Stimulated activated CD8-positive, alpha-beta memory T cell treated with anti-CD3 and anti-CD28 coated beads, Interleukin-12 subunit alpha, Interleukin-12 subunit beta, amount 100 ng/mL, for 4 hours (primary cell): Measurements from ENCODE around the gene DOCK10.
A peak's percentile ranks its signal among the peaks of the same experiment; 100 is the strongest.
"Not testable (repeated sequence)": the region's sequence is repeated elsewhere in the genome, so short reads cannot be mapped to it uniquely, and the experiment has no call there.

ENCODE experiments used
- DNase-seq: peaks from one replicate; pipeline ENCODE4 v3.0.0-alpha.2; 2020; ENCODE audit warnings: low read depth

Gene DOCK10

DNA sequence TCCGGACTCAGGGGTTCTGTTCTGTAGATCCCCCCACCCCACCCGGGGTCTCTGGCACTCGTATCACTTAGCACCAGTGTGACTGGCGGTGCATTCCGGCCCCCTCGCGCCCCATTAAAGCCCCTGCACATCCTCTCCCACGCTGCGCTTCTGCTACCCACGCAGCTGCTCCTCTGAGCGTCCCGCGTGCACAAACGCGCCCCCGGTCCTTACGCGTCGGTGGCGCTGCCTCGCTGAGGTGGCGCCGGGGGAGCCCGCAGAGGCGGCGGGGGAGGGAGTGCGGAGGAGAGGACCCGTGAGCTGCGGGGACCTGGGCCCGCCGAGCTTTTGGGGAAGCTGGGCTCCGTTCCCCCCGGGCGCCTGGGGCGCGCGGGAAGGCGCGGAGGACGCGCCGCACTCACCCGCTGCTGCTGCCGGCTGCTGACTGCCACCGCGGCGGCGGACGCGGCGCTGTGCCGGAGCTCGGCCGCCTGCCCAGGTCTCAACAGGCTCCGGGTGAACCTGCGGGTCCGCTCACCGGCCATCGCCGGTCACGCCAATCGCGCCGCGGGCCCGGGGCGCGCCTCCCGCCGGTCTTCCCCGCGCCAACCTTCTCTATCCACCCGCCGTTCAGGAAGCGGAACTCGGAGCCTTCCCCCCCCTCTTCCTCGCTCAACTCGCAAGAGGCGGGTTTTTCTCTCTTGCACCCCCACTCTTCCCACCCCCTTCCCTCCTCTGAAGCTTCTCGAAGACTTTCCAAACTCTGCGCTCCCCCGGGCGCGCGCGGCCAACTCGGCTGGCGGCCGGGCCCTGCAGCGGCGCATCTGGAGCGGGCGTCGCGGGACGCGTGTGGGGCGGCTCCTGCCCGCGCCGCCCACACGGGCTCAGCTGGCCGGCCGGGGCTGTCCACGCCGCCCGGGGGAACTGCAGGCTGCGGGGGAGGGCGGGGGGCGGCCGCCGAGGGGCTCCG, at the start of gene DOCK10:
Gene DOCK10 (minus strand): TSS at position 618 of the 949 bp plus-strand sequence. CDS start 94 bp downstream, at position 524.
- peak; percentile 68 for DNase-seq

- DNase-seq = no peak
These were observed 49.1 kb upstream of the DOCK10 start for GRCh38 chr2:225091336-225091735.

- no peak for DNase-seq
These were observed 48.5 kb upstream of the DOCK10 start for GRCh38 chr2:225090746-225091145.

- no peak for DNase-seq
These were observed 44.6 kb upstream of the DOCK10 start for GRCh38 chr2:225086915-225087314.

- no peak for DNase-seq
These were observed 44.2 kb upstream of the DOCK10 start for GRCh38 chr2:225086439-225086838.

DNA sequence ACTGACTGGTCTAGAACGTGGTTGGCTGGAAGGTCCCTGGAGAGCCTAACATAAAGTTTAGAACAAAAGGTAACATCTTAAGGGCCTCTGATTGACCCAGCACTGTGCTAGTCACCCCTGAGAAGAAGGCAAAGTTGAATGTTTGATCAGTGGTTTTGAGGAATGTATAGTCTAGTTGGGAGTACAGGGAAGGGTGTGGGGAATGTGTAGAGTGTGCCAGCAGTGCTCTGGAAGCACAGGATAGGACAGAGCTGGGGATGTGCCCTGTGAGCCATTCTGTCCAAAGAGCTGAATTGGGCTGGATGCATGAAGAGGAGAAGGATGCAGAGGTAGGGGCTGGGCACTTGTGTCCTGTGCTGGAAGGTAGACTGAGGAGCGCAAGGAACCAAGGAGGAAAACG, 41.0 kb upstream of the DOCK10 start:
- DNase-seq = no peak

- DNase-seq = no peak
These were observed 33.9 kb upstream of the DOCK10 start for GRCh38 chr2:225076125-225076524.

GRCh38 chr2:225074919-225075681, 32.8 kb upstream of the DOCK10 start:
- DNase-seq = no peak

DNA sequence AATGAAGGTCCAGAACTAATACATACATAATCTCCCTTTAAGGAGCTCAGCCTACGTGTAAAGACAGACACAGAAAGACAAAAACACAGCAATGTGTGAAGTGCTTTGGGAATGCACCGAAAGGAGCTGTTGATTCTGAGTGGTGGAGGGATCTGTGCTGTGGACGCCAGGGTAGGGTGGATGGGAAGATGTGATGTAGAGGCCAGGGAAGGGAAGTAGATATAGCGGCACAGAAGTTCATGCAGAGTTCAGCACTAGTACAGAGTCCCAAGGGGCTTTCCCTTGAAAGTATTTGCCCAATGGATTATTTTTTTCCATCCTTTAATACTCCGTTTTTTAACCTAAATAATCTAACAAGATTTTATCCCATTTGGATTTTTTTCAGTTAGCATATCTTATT, 32.1 kb upstream of the DOCK10 start:
- no peak for DNase-seq

- DNase-seq = no peak
These were observed 30.9 kb upstream of the DOCK10 start for GRCh38 chr2:225073198-225073597.

DNA sequence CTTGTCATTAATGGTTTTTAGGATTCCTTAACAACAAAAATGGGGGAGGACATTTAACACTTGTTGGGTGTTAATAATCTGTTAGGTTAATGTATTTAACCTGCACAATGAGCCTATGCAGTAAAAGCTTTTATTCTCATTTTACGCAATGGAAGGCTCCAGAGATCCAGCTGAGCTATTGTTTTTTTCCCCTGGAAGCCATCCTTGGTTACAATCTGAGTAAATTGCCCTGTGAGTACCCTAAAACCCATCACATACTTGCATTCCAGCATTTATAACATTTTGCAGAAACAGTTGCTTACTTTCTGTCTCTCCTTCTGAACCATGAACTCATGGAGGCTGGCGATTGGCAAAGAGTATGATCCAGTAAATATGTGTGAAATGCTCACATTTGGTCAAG, 30.2 kb upstream of the DOCK10 start:
- no peak for DNase-seq

DNA sequence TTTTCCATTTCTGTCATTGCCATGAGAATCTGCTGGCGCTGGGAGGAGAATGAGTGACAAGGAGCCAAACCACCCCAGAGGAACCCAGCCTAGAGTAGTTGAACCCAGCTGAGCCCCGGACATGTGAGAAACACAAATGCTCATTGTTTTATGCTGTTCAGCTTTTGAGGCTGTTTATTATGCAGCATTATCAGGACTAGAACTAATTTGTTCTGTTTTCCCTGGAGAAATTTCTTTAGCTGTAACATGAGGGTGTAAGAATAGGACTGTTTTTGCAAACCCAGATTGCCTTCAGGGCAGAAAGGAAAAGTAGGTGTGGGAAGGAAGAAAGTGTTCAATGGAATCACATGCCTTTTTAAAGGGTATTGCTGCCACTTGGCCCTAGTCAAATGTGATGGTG, 28.5 kb upstream of the DOCK10 start:
- no peak for DNase-seq

GRCh38 chr2:225069966-225070365, 27.7 kb upstream of the DOCK10 start:
- DNase-seq = no peak

DNA sequence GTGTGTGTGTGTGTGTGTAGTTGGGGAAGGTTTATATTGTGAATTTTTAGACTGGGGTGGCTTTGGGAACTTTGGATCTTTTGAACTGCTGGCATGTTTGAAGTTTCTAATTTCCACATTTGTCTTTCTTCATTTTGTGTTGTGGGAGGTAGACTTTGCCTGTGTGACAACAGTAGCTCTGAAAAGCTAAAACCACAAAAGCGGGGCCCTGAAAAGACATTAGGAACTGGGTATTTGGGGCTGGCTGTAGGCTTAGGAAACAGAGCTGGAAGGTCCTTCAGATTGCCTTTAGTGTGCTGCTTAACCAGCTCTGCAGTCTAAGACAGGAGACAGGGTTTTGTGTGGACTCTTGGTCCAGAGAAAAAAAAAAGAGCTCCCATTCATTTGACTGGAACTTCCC, 27.2 kb upstream of the DOCK10 start:
- DNase-seq = no peak

DNA sequence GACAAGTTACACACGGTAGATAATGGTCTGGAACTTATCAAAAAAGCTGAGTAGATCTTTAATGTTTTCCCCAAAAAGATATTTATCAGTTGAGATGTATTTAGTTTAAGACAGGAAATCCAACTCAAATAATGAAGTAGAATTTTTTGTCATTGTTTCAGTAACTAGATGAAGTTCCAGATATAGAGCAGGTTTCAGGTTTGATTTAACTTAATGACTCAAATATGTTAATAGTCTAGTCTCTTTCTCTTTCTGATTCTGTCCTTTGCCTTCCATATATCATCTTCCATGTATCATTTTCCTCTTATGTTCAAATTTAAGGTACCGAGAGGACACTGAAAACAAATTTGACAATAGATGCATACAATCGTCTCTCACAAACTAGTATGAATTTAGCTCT, 23.6 kb upstream of the DOCK10 start:
- DNase-seq = no peak

DNA sequence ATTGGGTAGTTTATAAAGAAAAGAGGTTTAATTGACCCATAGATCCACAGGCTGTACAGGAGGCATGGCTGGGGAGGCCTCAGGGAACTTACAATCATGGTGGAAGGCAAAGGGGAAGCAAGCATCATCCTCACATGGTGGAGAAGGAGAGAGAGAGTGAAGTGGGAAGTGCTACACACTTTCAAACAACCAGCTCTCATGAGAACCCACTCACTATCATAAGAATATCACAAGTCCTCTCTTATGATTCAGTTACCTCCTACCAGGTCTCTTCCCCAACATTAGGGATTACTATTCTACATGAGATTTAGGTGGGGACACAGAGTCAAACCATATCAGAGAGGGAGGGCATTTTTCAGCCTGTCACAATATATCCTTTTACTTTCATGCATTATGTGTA, 22.7 kb upstream of the DOCK10 start:
- DNase-seq = no peak

GRCh38 chr2:225064362-225064761, 22.1 kb upstream of the DOCK10 start:
- DNase-seq = no peak

- DNase-seq = no peak
These were observed 14.2 kb upstream of the DOCK10 start for GRCh38 chr2:225056330-225057073.

GRCh38 chr2:225055714-225056113, 13.4 kb upstream of the DOCK10 start:
- no peak for DNase-seq

DNA sequence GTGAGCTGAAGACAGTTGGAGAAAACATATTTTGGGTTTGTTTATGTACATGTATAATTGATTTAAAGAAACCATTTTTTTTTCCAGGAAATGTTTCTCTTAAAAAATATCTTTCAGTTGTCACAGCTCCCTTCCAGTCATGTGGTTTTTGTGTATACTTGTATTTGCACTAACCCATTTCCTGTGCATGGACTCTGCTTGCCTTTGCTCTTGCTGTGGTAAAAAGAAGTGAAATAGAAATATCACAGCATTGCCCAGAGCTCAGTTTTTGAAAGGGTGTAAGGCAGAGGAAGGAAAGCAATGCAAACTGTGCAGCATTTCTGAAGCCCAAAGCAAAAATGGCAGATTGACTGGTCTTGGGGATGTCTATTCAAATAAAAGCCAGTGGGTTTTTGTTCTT, 10.4 kb upstream of the DOCK10 start:
- no peak for DNase-seq

GRCh38 chr2:225047502-225047901, 5.2 kb upstream of the DOCK10 start:
- DNase-seq = not testable (repeated sequence)

DNA sequence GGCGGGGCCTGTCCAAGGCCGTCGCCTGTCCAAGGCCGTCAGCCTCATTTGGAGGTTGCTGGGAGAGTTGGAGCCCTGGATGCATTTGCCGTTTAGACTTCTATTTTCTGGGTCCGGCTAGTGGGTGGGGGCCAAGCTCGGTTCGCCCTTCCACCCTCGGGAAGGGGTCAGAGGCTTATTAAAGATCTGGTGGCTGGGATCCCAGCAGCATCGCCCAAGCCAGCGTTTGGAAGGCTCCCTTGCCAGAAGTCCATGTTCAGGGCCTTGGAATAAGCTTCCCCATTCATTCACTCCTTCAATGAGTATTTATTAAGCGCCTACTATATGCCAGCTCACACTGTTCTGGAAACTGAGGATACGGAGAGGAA, 516 bp upstream of the DOCK10 start:
- DNase-seq = no peak
